Measurements from ENCODE around the gene LKAAEAR1. TPM values are rescaled to one million over a fixed set of nuclear protein-coding genes. Genes with fewer than 3 reads are reported as not detected.
A peak's percentile ranks its signal among the peaks of the same experiment; 100 is the strongest.

The LKAAEAR1 gene
- total and polyA plus RNA-seq, 2 of the 13 experiments (the other 11 are each of a cell fraction or from before 2014, with no cell fraction given), result not detected

DNA sequence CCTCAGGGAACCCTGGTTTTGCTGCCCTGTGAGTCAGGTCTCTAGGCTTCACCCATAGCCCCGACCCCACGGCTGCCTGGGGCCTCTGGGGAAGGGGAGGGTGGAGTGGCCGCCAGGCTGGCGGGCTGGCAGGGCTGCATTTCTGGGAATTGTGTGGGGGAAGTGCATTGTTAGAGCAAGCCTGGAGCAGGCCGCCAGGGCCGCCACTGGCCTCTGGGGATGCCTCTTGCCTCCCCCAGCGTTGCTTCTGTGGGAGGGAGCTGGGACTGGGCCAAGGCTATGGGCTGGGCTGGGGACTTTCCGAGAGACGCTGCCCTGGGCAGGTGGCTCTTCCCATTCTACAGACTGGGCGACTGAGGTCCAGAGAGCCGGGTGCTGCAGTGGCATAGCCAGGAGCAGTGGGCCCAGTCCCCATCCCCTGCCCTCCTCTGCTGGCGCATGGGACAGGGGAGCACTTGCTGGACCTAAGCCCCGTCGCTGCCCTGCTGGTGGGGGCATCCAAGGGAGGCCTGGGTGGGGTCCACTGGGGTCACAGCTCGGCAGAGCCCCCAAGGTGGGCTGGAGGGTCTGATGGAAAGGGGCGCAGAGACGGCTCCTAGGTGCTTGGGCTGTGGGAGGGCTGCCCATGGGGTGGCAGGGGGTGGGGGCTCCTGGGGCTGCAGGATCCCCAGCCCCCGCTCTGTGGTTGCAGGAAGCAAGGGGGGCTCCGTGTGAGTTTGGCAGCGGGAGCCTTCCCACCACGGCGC, 28.1 kb downstream of the LKAAEAR1 start (continued):
- TF ChIP-seq ZHX2 (IDR thresholded peaks at IDR 0.05; ENCODE audit: low read depth) (peak; percentile 30; the same call in 1 of the 2 replicates), ZHX2 (CRISPR knock-in tag; IDR thresholded peaks at IDR 0.05; ENCODE audit: borderline replicate concordance) (no peak), CHD4 (IDR thresholded peaks at IDR 0.05; ENCODE audit: borderline replicate concordance, low read length) (peak; percentile 94; the same call in 1 of the 2 replicates), TCF7 (IDR thresholded peaks at IDR 0.05; ENCODE audit: low read depth) (no peak), DBP (CRISPR knock-in tag; IDR thresholded peaks at IDR 0.05; ENCODE audit: not compliant biosample characterization) (no peak), KDM1A (CRISPR knock-in tag; IDR thresholded peaks at IDR 0.05) (peak; percentile 100), ZMYM4 (CRISPR knock-in tag; IDR thresholded peaks at IDR 0.05) (peak; percentile 27; the same call in 1 of the 2 replicates), IKZF4 (CRISPR knock-in tag; IDR thresholded peaks at IDR 0.05; ENCODE audit: borderline replicate concordance, low read depth, not compliant biosample characterization) (no peak), CSRNP2 (CRISPR knock-in tag; conservative IDR thresholded peaks at IDR 0.05; ENCODE audit: low read depth) (no peak), ZNF567 (CRISPR knock-in tag; IDR thresholded peaks at IDR 0.05; ENCODE audit: borderline replicate concordance) (0 out of 2 replicates have a peak, but pooled peaks have one; percentile 46), ZNF460 (CRISPR knock-in tag; IDR thresholded peaks at IDR 0.05; ENCODE audit: borderline replicate concordance) (peak; percentile 75; the same call in 1 of the 2 replicates), HOXA9 (CRISPR knock-in tag; IDR thresholded peaks at IDR 0.05; ENCODE audit: borderline replicate concordance) (0 out of 2 replicates have a peak, but pooled peaks have one; percentile 12), FLYWCH1 (CRISPR knock-in tag; IDR thresholded peaks at IDR 0.05) (no peak), IKZF1 (IDR thresholded peaks at IDR 0.05) (no peak), GLI4 (CRISPR knock-in tag; IDR thresholded peaks at IDR 0.05; ENCODE audit: borderline replicate concordance) (no peak; the same call in 1 of the 2 replicates), NFYB (CRISPR knock-in tag; IDR thresholded peaks at IDR 0.05) (no peak), ZBTB1 (CRISPR knock-in tag; IDR thresholded peaks at IDR 0.05; ENCODE audit: borderline replicate concordance) (no peak), ZNF652 (CRISPR knock-in tag; IDR thresholded peaks at IDR 0.05; ENCODE audit: borderline replicate concordance, low read depth) (no peak; the same call in 1 of the 2 replicates), NKX3-1 (CRISPR knock-in tag; IDR thresholded peaks at IDR 0.05) (no peak)
- TF ChIP-seq, protein P1, sequence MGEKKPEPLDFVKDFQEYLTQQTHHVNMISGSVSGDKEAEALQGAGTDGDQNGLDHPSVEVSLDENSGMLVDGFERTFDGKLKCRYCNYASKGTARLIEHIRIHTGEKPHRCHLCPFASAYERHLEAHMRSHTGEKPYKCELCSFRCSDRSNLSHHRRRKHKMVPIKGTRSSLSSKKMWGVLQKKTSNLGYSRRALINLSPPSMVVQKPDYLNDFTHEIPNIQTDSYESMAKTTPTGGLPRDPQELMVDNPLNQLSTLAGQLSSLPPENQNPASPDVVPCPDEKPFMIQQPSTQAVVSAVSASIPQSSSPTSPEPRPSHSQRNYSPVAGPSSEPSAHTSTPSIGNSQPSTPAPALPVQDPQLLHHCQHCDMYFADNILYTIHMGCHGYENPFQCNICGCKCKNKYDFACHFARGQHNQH (CRISPR knock-in tag; IDR thresholded peaks at IDR 0.05), result peak; percentile 56; the same call in 1 of the 2 replicates

Data from HepG2 (cell line).